Gastrocnemius medialis (tissue), 4 donors: ENCODE data around the gene DENND6B.

Experiments used
- CTCF ChIP-seq, 5 experiments: fragments of 450-650 bp in 3 of 5; fragments of 200-600 bp in 2 of 5; sonication (generic) in 2 of 5; IDR thresholded peaks in 4 of 5; conservative IDR thresholded peaks in 1 of 5; 1 replicate in 4 of 5; 2 replicates in 1 of 5; pipeline ENCODE4 v1.5.1; 2016 to 2019; ENCODE audit warnings: antibody characterized with exemption in 5 of 5, mild to moderate bottlenecking in 3 of 5, moderate library complexity in 3 of 5
- POLR2A ChIP-seq, 2 donors: fragments of 450-650 bp; IDR thresholded peaks; one replicate each; pipeline ENCODE4 v1.6.1; 2017; ENCODE audit warnings: antibody characterized with exemption in 2 of 2, mild to moderate bottlenecking in 2 of 2, moderate library complexity in 2 of 2

- no peak for TF ChIP-seq CTCF (IDR thresholded peaks at IDR 0.05 in 4 of 5, conservative IDR thresholded peaks at IDR 0.05 in 1 of 5)
- no peak for TF ChIP-seq POLR2A (IDR thresholded peaks at IDR 0.05)
Measured at GRCh38 chr22:50305923-50306566, 20.8 kb downstream of the DENND6B start.
